NCI-H524 (cell line): ENCODE results near the gene TMEM154.
A peak's percentile ranks its signal among the peaks of the same experiment; 100 is the strongest.

Experiments used
- DNase-seq, 2 experiments: peaks; one replicate each; lab custom pipeline; 2025; lab: John Stamatoyannopoulos, UW

Gene TMEM154

GRCh38 chr4:152591876-152592275 lies 87.9 kb downstream of the TMEM154 start:
- DNase-seq: no peak

GRCh38 chr4:152591396-152591795 lies 88.4 kb downstream of the TMEM154 start:
- DNase-seq: peak; percentile 21 to 33

- peak; percentile 52 to 73 for DNase-seq
Measured at GRCh38 chr4:152590179-152591031, 89.4 kb downstream of the TMEM154 start.

- DNase-seq: no peak
Measured at GRCh38 chr4:152588869-152589268, 90.9 kb downstream of the TMEM154 start.

- no peak for DNase-seq
Measured at GRCh38 chr4:152587127-152587526, 92.7 kb downstream of the TMEM154 start.

GRCh38 chr4:152586668-152587067 lies 93.1 kb downstream of the TMEM154 start:
- no peak for DNase-seq

GRCh38 chr4:152585023-152585441 lies 94.8 kb downstream of the TMEM154 start:
- DNase-seq: no peak

GRCh38 chr4:152581536-152582160 lies 98.1 kb downstream of the TMEM154 start:
- DNase-seq: no peak

GRCh38 chr4:152579916-152580315 lies 99.9 kb downstream of the TMEM154 start:
- DNase-seq: no peak

GRCh38 chr4:152579107-152579764 lies 100.6 kb downstream of the TMEM154 start:
- no peak for DNase-seq

- no peak for DNase-seq
Measured at GRCh38 chr4:152578670-152579069, 101.1 kb downstream of the TMEM154 start.

- DNase-seq: no peak
Measured at GRCh38 chr4:152577708-152578396, 101.9 kb downstream of the TMEM154 start.

- DNase-seq: no peak
Measured at GRCh38 chr4:152575533-152575932, 104.3 kb downstream of the TMEM154 start.

- no peak for DNase-seq
Measured at GRCh38 chr4:152573861-152574260, 105.9 kb downstream of the TMEM154 start.

GRCh38 chr4:152572417-152573086 lies 107.2 kb downstream of the TMEM154 start:
- no peak for DNase-seq

- DNase-seq: no peak
Measured at GRCh38 chr4:152571770-152572169, 108.0 kb downstream of the TMEM154 start.

- DNase-seq: no peak
Measured at GRCh38 chr4:152571296-152571695, 108.5 kb downstream of the TMEM154 start.
